Measurements from ENCODE around the gene ATXN7L1. TPM values are rescaled to one million over a fixed set of nuclear protein-coding genes. Genes with fewer than 3 reads are reported as not detected.

The ATXN7L1 gene
- total RNA-seq, 1 donor from 2014 or later, result 2.4 TPM

DNA sequence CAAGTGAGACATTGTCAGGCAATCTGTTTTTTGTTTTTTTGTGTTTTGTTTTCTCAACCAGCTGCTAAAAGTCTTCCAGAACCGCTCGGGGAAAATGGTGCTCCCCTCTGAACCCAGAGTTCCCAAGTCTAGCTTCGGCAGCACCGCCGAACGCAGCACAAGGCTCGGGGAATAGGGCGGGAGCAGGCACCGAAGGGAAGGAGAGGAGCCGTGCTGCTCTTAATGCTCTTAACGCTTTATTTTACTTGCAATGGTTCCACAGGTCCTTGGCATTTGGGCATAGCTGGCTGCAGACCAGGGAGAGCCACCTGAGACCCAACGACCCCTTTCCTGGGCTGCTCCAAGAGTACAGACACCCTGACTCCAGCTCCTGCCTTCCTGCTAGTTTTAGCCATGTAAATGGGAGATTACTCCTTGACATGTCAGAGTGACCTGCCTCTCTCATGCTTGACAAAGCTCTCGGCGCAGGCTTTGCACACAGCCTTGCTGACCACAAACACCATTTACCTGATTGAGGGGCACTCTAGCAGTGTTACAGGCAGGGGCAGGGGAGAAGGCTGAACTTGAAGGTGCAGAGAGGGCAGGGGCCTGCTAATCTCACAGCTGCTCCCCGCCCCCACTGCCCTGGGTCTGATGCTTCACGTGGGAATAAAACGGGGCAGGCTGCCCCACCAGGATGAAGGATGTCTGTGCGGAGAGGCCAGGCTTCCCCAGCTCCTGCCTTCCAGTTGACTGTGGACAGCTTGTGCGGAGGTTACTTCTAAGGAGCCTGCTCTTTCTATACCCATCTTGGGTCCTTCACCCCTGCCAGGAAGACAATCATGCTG is 236.5 kb downstream of the ATXN7L1 start:
- TF ChIP-seq, protein P1, sequence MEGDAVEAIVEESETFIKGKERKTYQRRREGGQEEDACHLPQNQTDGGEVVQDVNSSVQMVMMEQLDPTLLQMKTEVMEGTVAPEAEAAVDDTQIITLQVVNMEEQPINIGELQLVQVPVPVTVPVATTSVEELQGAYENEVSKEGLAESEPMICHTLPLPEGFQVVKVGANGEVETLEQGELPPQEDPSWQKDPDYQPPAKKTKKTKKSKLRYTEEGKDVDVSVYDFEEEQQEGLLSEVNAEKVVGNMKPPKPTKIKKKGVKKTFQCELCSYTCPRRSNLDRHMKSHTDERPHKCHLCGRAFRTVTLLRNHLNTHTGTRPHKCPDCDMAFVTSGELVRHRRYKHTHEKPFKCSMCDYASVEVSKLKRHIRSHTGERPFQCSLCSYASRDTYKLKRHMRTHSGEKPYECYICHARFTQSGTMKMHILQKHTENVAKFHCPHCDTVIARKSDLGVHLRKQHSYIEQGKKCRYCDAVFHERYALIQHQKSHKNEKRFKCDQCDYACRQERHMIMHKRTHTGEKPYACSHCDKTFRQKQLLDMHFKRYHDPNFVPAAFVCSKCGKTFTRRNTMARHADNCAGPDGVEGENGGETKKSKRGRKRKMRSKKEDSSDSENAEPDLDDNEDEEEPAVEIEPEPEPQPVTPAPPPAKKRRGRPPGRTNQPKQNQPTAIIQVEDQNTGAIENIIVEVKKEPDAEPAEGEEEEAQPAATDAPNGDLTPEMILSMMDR (IDR thresholded peaks at IDR 0.05; ENCODE audit: insufficient read depth, low read length, severe bottlenecking), result no peak
- no peak overlapping the region for H3K4me3 ChIP-seq (ENCODE audit: low read depth, low read length)
- H3K27me3 ChIP-seq (ENCODE audit: control insufficient read depth, insufficient read depth, low read length), result no peaks in the 10 kb centered on the region
- H3K36me3 ChIP-seq (ENCODE audit: control insufficient read depth, insufficient read depth, low read length), result no peaks in the 10 kb centered on the region
- DNase-seq (ENCODE audit: low read depth) (no peak), FAIRE-seq (peak; percentile 7)

DNA sequence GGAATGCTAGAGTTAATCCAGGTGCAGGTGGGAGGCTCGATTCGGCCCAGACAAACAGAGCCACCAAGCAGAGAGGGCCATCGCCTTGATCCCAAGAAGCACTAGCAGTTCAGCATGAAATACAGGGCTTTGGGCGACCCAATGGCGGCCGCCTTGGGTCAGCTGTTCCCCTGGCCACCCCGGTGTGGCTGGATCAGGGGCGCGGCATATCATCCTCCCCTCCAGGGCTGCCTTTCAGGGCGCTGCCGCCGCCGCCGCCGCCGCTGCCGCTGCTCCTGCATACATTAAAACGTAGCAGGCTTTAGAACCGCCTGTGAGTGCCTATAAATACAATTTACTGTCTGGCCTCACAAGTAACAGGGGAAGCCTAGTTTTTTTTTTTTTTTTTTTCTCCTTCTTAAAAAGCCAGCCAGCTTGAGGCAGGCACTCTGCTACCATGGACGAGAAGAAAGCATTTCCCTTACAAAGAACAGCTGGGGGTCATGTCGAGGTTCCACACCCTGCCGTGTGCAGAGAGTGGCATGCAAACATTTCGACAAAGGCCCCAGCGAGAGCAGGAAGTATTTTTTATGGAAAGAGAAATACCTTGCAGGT is 237.4 kb downstream of the ATXN7L1 start:
- no peaks in the 10 kb centered on the region for H3K27me3 ChIP-seq (ENCODE audit: control insufficient read depth, insufficient read depth, low read length)
- H3K36me3 ChIP-seq (ENCODE audit: control insufficient read depth, insufficient read depth, low read length), result no peaks in the 10 kb centered on the region
- no peak for FAIRE-seq
- no peak overlapping the region for H3K4me3 ChIP-seq (ENCODE audit: low read depth, low read length)
- DNase-seq (ENCODE audit: low read depth), result peak; percentile 29
- TF ChIP-seq, protein P1 (IDR thresholded peaks at IDR 0.05; ENCODE audit: insufficient read depth, low read length, severe bottlenecking), result no peak

DNA sequence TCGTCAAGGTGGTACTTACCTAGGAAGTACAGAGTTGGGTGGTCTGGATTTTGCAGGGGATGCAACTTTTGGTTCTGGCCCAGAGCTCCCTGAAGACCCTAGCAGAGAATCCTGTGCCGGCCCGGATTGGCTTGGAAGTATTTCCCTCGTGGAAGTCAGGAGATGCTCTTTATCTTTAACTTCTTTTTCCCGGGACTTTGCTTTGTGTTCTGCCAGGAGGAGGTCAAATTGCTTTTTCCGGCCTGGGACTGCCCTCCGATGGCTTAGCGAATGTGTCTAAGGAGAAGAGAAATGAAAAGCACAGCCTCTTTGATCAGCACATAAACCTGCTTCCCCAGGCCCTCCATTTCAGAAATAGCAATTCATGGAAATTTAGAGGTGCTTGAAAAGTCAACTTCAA is 238.1 kb downstream of the ATXN7L1 start:
- TF ChIP-seq, protein P1 (IDR thresholded peaks at IDR 0.05; ENCODE audit: insufficient read depth, low read length, severe bottlenecking), result no peak
- peak; percentile 7 for FAIRE-seq
- no peaks in the 10 kb centered on the region for H3K27me3 ChIP-seq (ENCODE audit: control insufficient read depth, insufficient read depth, low read length)
- no peak overlapping the region for H3K4me3 ChIP-seq (ENCODE audit: low read depth, low read length)
- DNase-seq (ENCODE audit: low read depth), result no peak
- no peaks in the 10 kb centered on the region for H3K36me3 ChIP-seq (ENCODE audit: control insufficient read depth, insufficient read depth, low read length)

GRCh38 chr7:105637755-105638154 is 238.6 kb downstream of the ATXN7L1 start:
- Histone ChIP-seq H3K27me3 (ENCODE audit: control insufficient read depth, insufficient read depth, low read length) (no peaks in the 10 kb centered on the region), H3K4me3 (ENCODE audit: low read depth, low read length) (no peak overlapping the region), H3K36me3 (ENCODE audit: control insufficient read depth, insufficient read depth, low read length) (no peaks in the 10 kb centered on the region)
- FAIRE-seq (no peak), DNase-seq (ENCODE audit: low read depth) (peak; percentile 30)
- TF ChIP-seq, protein P1 (IDR thresholded peaks at IDR 0.05; ENCODE audit: insufficient read depth, low read length, severe bottlenecking), result no peak

- no peak overlapping the region for H3K4me3 ChIP-seq (ENCODE audit: low read depth, low read length)
- H3K27me3 ChIP-seq (ENCODE audit: control insufficient read depth, insufficient read depth, low read length), result no peaks in the 10 kb centered on the region
- H3K36me3 ChIP-seq (ENCODE audit: control insufficient read depth, insufficient read depth, low read length), result no peaks in the 10 kb centered on the region
- TF ChIP-seq, protein P1 (IDR thresholded peaks at IDR 0.05; ENCODE audit: insufficient read depth, low read length, severe bottlenecking), result no peak
- DNase-seq (ENCODE audit: low read depth) (no peak), FAIRE-seq (no peak)
Observed at GRCh38 chr7:105636982-105637381, 239.4 kb downstream of the ATXN7L1 start.
